GM12878 (cell line): ENCODE data around the gene PTPRM. TPM values are rescaled to one million over a fixed set of nuclear protein-coding genes. Genes with fewer than 3 reads are reported as not detected.

Source experiments
- ATAC-seq: fragments of 200-7000 bp; cut with Tn5 transposase; 3 replicates; pipeline ENCODE4 v1.9.1; 2020; ENCODE audit warnings: mild to moderate bottlenecking, moderate library complexity
- BruUV-seq: library from RNA; stranded (reverse); fragments of 400-500 nt; replicated peaks from 2 replicates; lab custom pipeline; 2021; lab: Mats Ljungman, UMichigan
- CTCF ChIA-PET: fragments of 300-600 bp; sonication (Branson Sonifier 250); formaldehyde crosslinking; extraction: SDS; loops from one replicate; lab custom pipeline; 2021; ENCODE audit warnings: inconsistent platforms; lab: Yijun Ruan, JAX
- POLR2A ChIA-PET: fragments of 350-600 bp; formaldehyde crosslinking; extraction: SDS; loops from one replicate; lab custom pipeline; 2021; ENCODE audit warnings: inconsistent platforms; lab: Charles Lee
- RAD21 ChIA-PET: fragments of 300-600 bp; sonication (Branson Sonifier 250); formaldehyde crosslinking; loops from one replicate; lab custom pipeline; 2023; ENCODE audit warnings: antibody characterized with exemption; ENCODE audit not compliant: unreplicated experiment; lab: Charles Lee
- SMC1A ChIA-PET: fragments of 300-600 bp; sonication (Branson Sonifier 250); formaldehyde crosslinking; loops from one replicate; lab custom pipeline; 2023; ENCODE audit not compliant: unreplicated experiment, uncharacterized antibody; lab: Charles Lee
- DNase-seq: peaks from one replicate; pipeline ENCODE4 v3.0.0-alpha.2; 2011; ENCODE audit warnings: low read depth, low spot score
- FAIRE-seq: peaks from 3 replicates; lab custom pipeline; 2011; peaks lifted over from hg19 to GRCh38; lab: Jason Lieb, UNC
- H2AFZ ChIP-seq: 2 replicates; pipeline ENCODE4 v1.6.0; 2011; ENCODE audit warnings: low read depth, low read length, control low read depth; ENCODE audit not compliant: control insufficient read depth
- H3K27ac ChIP-seq: 2 replicates; pipeline ENCODE4 v1.5.1; 2011; ENCODE audit warnings: control low read depth; ENCODE audit not compliant: control insufficient read depth, insufficient read depth
- H3K27me3 ChIP-seq, 2 experiments: replicated peaks in 1 of 2; 2 replicates each; pipeline versions ENCODE4 v1.6.0 to v1.6.1; 2011; ENCODE audit warnings: low read length in 1 of 2; ENCODE audit not compliant: control insufficient read depth in 2 of 2, insufficient read depth in 2 of 2
- H3K36me3 ChIP-seq, 2 experiments: 2 replicates each; pipeline ENCODE4 v1.5.1; 2011; ENCODE audit warnings: low read length in 1 of 2; ENCODE audit not compliant: control insufficient read depth in 2 of 2, insufficient read depth in 2 of 2
- H3K4me1 ChIP-seq: 2 replicates; pipeline ENCODE4 v1.6.1; 2011; ENCODE audit warnings: mild to moderate bottlenecking, low read length, moderate library complexity, mixed read lengths; ENCODE audit not compliant: control insufficient read depth, insufficient read depth
- H3K4me2 ChIP-seq: 2 replicates; pipeline ENCODE4 v1.6.0; 2011; ENCODE audit warnings: control low read depth; ENCODE audit not compliant: control insufficient read depth, insufficient read depth
- H3K4me3 ChIP-seq: fragments of 200-600 bp; sonication (generic); 2 replicates; pipeline ENCODE4 v1.5.1; 2016
- H3K79me2 ChIP-seq: 2 replicates; pipeline ENCODE4 v1.6.0; 2011; ENCODE audit warnings: low read length; ENCODE audit not compliant: control insufficient read depth, insufficient read depth
- H3K9ac ChIP-seq: 2 replicates; pipeline ENCODE4 v1.8.0; 2011; ENCODE audit warnings: low read length, control low read depth, mixed read lengths; ENCODE audit not compliant: control insufficient read depth, insufficient read depth
- H3K9me3 ChIP-seq: replicated peaks from 3 replicates; pipeline ENCODE4 v1.5.1; 2011; ENCODE audit warnings: mild to moderate bottlenecking, low read length; ENCODE audit not compliant: control insufficient read depth, insufficient read depth
- H4K20me1 ChIP-seq: 2 replicates; pipeline ENCODE4 v1.6.0; 2011; ENCODE audit not compliant: control insufficient read depth, insufficient read depth
- BRCA1 ChIP-seq: IDR thresholded peaks from 2 replicates; pipeline ENCODE4 v1.6.1; 2011; ENCODE audit warnings: low read depth, low read length, improper control_type of control experiment
- CHD2 ChIP-seq: IDR thresholded peaks from 2 replicates; pipeline ENCODE4 v1.6.1; 2011; ENCODE audit warnings: low read depth, low read length, improper control_type of control experiment, borderline replicate concordance
- IRF4 ChIP-seq: IDR thresholded peaks from 2 replicates; pipeline ENCODE4 v1.6.1; 2011; ENCODE audit warnings: low read depth, low read length
- JUNB ChIP-seq: IDR thresholded peaks from 2 replicates; pipeline ENCODE4 v1.6.1; 2016; ENCODE audit warnings: antibody characterized with exemption, mild to moderate bottlenecking
- RBBP5 ChIP-seq: fragments of 200-600 bp; sonication (generic); conservative IDR thresholded peaks from 2 replicates; pipeline ENCODE4 v1.6.1; 2016
- RFX5 ChIP-seq: IDR thresholded peaks from 2 replicates; pipeline ENCODE4 v1.6.1; 2011; ENCODE audit warnings: low read depth, low read length, improper control_type of control experiment
- SIN3A ChIP-seq: IDR thresholded peaks from 2 replicates; pipeline ENCODE4 v1.6.1; 2012; ENCODE audit warnings: low read depth, low read length, improper control_type of control experiment
- TBL1XR1 ChIP-seq: IDR thresholded peaks from 2 replicates; pipeline ENCODE4 v1.6.1; 2012; ENCODE audit warnings: low read depth, low read length, improper control_type of control experiment
- ZZZ3 ChIP-seq: IDR thresholded peaks from 2 replicates; pipeline ENCODE4 v1.6.1; 2011; ENCODE audit warnings: low read depth; ENCODE audit not compliant: control insufficient read depth, insufficient read length
- WGBS: methylation state at CpG from one replicate; pipeline ENCODE4 v1.1.6; 2016; ENCODE audit warnings: low lambda C conversion rate; ENCODE audit not compliant: insufficient replicate concordance, insufficient coverage; ENCODE audit errors: missing lambda C conversion rate; 5-methylcytosine and 5-hydroxymethylcytosine counted together
- in situ Hi-C: fragments of 300-500 bp; cut with MboI; formaldehyde crosslinking; loops from 9 replicates; pipeline ENCODE4 v1.14.3; 2018; ENCODE audit warnings: mixed read lengths
- intact Hi-C: fragments of 100-400 bp; cut with micrococcal nuclease; formaldehyde crosslinking; loops from one replicate; pipeline ENCODE4 v1.14.2; 2022; ENCODE audit not compliant: unreplicated experiment
- polyA plus RNA-seq, 11 experiments: library from polyadenylated mRNA; depleted of rRNA in 4 of 11; unstranded in 6 of 11; stranded (reverse) in 5 of 11; fragments of >200 nt; fragmentation: Nextera tagmentation in 4 of 11; fragmentation: Illumina TruSeq in 1 of 11; extraction: Ambion mirVana in 4 of 11; extraction: Trizol in 1 of 11; gene quantifications; 1 replicate in 1 of 11; 2 replicates in 10 of 11; pipeline versions ENCODE4 v1.2.1 to v1.2.3, GENCODE V29; 2011 to 2016; ENCODE audit warnings: inconsistent platforms in 2 of 11, missing spikeins in 2 of 11, low read depth in 1 of 11
- total RNA-seq, 4 experiments: library from RNA; depleted of rRNA in 3 of 4; stranded (reverse); fragments of >200 nt in 3 of 4; fragmentation: Illumina TruSeq in 1 of 4; extraction: Trizol in 1 of 4; gene quantifications; 2 replicates each; pipeline versions ENCODE4 v1.2.1 to v1.2.3, GENCODE V29; 2013 to 2021

Gene PTPRM
- total and polyA plus RNA-seq, 10 of the 15 experiments (the other 5 are each of a cell fraction or from before 2014, with no cell fraction given) = 0.07 to 22.6 (median 0.60) TPM

- H3K9me3 ChIP-seq = no peaks in the 10 kb centered on the region
- no peak for ATAC-seq
- no peaks in the 10 kb centered on the region for H3K36me3 ChIP-seq
- intact Hi-C loops = no loop called here
- ChIA-PET SMC1A (interaction anchor here (0.5 to 3.9 kb wide), 6 partner anchors 16 to 601 kb away, joined by 3 to 15 read pairs (median 4); no protein-coding TSS in a partner anchor), POLR2A (no interaction called here), CTCF (interaction anchor here (0.8 to 3.5 kb wide), 12 partner anchors 9 to 1171 kb away, joined by 3 to 18 read pairs (median 4); no protein-coding TSS in a partner anchor), RAD21 (interaction anchor here (1.8 kb wide), 1 partner anchor 601 kb away, joined by 6 read pairs; no protein-coding TSS in a partner anchor)
- no peaks in the 10 kb centered on the region for H3K79me2 ChIP-seq
- no peaks in the 10 kb centered on the region for H4K20me1 ChIP-seq
- DNase-seq = no peak
- 3% methylated on average over 2 of the region's 2 CpGs for WGBS
- H3K27ac ChIP-seq = no peak overlapping the region
- H3K4me2 ChIP-seq = no peak overlapping the region
- in situ Hi-C loops = loop anchor here (25.0 kb wide), 1 partner anchor 1179 kb away; no protein-coding TSS in a partner anchor
- H3K4me3 ChIP-seq = no peak overlapping the region
- H3K27me3 ChIP-seq = no peaks in the 10 kb centered on the region
- no peaks in the 10 kb centered on the region for H3K4me1 ChIP-seq
- H2AFZ ChIP-seq = no peak overlapping the region
- TF ChIP-seq SIN3A = no peak
- no peak for TF ChIP-seq RFX5
- TF ChIP-seq ZZZ3 = no peak
- no peak for TF ChIP-seq TBL1XR1
- no peak for TF ChIP-seq JUNB
- TF ChIP-seq BRCA1 = no peak
- TF ChIP-seq CHD2 = no peak
- TF ChIP-seq IRF4 = no peak
- FAIRE-seq = no peak
- no peak overlapping the region for H3K9ac ChIP-seq
- no TSS peak for BruUV-seq
Observed at GRCh38 chr18:8391068-8391467, 824.0 kb downstream of the PTPRM start.

GRCh38 chr18:8396254-8396653, 829.1 kb downstream of the PTPRM start:
- no peaks in the 10 kb centered on the region for H3K4me1 ChIP-seq
- CTCF ChIA-PET = interaction anchor here (1.7 kb wide), 1 partner anchor 606 kb away, joined by 4 read pairs; no protein-coding TSS in a partner anchor
- FAIRE-seq (no peak), DNase-seq (no peak), ATAC-seq (no peak)
- no peaks in the 10 kb centered on the region for H3K79me2 ChIP-seq
- no peak overlapping the region for H2AFZ ChIP-seq
- intact Hi-C loops (no loop called here), in situ Hi-C loops (loop anchor here (25.0 kb wide), 1 partner anchor 1184 kb away; no protein-coding TSS in a partner anchor)
- WGBS = 55% methylated on average over 7 of the region's 7 CpGs
- H3K9ac ChIP-seq = no peak overlapping the region
- no peaks in the 10 kb centered on the region for H3K9me3 ChIP-seq
- H3K4me3 ChIP-seq = no peak overlapping the region
- POLR2A ChIA-PET = no interaction called here
- no peaks in the 10 kb centered on the region for H4K20me1 ChIP-seq
- no peak overlapping the region for H3K4me2 ChIP-seq
- H3K27ac ChIP-seq = no peak overlapping the region
- SMC1A ChIA-PET = no interaction called here
- RAD21 ChIA-PET = no interaction called here
- H3K27me3 ChIP-seq = no peaks in the 10 kb centered on the region
- BruUV-seq = no TSS peak
- H3K36me3 ChIP-seq = no peaks in the 10 kb centered on the region
- TF ChIP-seq RBBP5 = no peak
